Endothelial cell of umbilical vein (primary cell): ENCODE measurements around the gene PRR5L.

Source experiments
- CTCF ChIP-seq, 2 donors: IDR thresholded peaks; 1 replicate in 1 of 2; 2 replicates in 1 of 2; pipeline ENCODE4 v1.5.1; 2011; ENCODE audit warnings: low read length in 2 of 2, mild to moderate bottlenecking in 2 of 2, moderate library complexity in 2 of 2, control low read depth in 1 of 2, inconsistent platforms in 1 of 2, low read depth in 1 of 2; ENCODE audit not compliant: insufficient read depth in 1 of 2; ENCODE audit errors: extremely low read depth in 1 of 2
- EZH2 ChIP-seq: IDR thresholded peaks from 2 replicates; pipeline ENCODE4 v1.6.1; 2012; ENCODE audit warnings: borderline replicate concordance, low read depth, mild to moderate bottlenecking, moderate library complexity, low read length, inconsistent platforms; ENCODE audit not compliant: severe bottlenecking
- JUN ChIP-seq: IDR thresholded peaks from 2 replicates; pipeline ENCODE4 v1.6.1; 2011; ENCODE audit warnings: borderline replicate concordance, low read depth; ENCODE audit not compliant: insufficient read length, insufficient read depth
- POLR2A ChIP-seq: IDR thresholded peaks from 2 replicates; pipeline ENCODE4 v1.6.1; 2012; ENCODE audit warnings: low read depth, mild to moderate bottlenecking, control low read depth, low read length
- POLR2AphosphoS5 ChIP-seq: IDR thresholded peaks from 2 replicates; pipeline ENCODE4 v1.6.1; 2012; ENCODE audit warnings: low read depth, mild to moderate bottlenecking, control low read depth, low read length, moderate library complexity; ENCODE audit not compliant: insufficient read depth
- TF ChIP-seq, protein P1 (sequence below): IDR thresholded peaks from 2 replicates; pipeline ENCODE4 v1.6.1; 2011; ENCODE audit not compliant: insufficient read depth, insufficient read length

- TF ChIP-seq CTCF (IDR thresholded peaks at IDR 0.05; ENCODE audit: extremely low read depth in 1 of 2, insufficient read depth in 1 of 2, low read depth in 1 of 2, low read length in 2 of 2) (no peak), POLR2A (no peak), POLR2AphosphoS5 (no peak), EZH2 (no peak), JUN (no peak)
- TF ChIP-seq, protein P1, sequence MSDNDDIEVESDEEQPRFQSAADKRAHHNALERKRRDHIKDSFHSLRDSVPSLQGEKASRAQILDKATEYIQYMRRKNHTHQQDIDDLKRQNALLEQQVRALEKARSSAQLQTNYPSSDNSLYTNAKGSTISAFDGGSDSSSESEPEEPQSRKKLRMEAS: no peak
These were observed 46.2 kb downstream of the PRR5L start for GRCh38 chr11:36342327-36342726.
